Fibroblast of skin of right biceps (primary cell): ENCODE data around the gene IFT27.
"Not testable (repeated sequence)": the region's sequence is repeated elsewhere in the genome, so short reads cannot be mapped to it uniquely, and the experiment has no call there.

Experiments used
- DNase-seq: peaks from one replicate; pipeline ENCODE4 v3.0.0-alpha.2; 2013

The IFT27 gene

GRCh38 chr22:36741968-36742367 lies 34.0 kb downstream of the IFT27 start:
- DNase-seq: no peak

GRCh38 chr22:36741204-36741793 lies 34.6 kb downstream of the IFT27 start:
- peak; percentile 10 for DNase-seq

- DNase-seq: no peak
Measured at GRCh38 chr22:36740716-36741115, 35.2 kb downstream of the IFT27 start.

- DNase-seq: no peak
Measured at GRCh38 chr22:36739185-36739584, 36.7 kb downstream of the IFT27 start.

- no peak for DNase-seq
Measured at GRCh38 chr22:36738416-36739020, 37.4 kb downstream of the IFT27 start.

GRCh38 chr22:36737776-36738175 lies 38.1 kb downstream of the IFT27 start:
- DNase-seq: no peak

GRCh38 chr22:36736701-36737320 lies 39.1 kb downstream of the IFT27 start:
- no peak for DNase-seq

- peak; percentile 23 for DNase-seq
Measured at GRCh38 chr22:36734171-36735058, 41.5 kb downstream of the IFT27 start.

GRCh38 chr22:36733271-36733670 lies 42.6 kb downstream of the IFT27 start:
- DNase-seq: no peak

- DNase-seq: no peak
Measured at GRCh38 chr22:36732609-36733008, 43.3 kb downstream of the IFT27 start.

GRCh38 chr22:36731916-36732315 lies 44.0 kb downstream of the IFT27 start:
- no peak for DNase-seq

- DNase-seq: not testable (repeated sequence)
Measured at GRCh38 chr22:36731321-36731720, 44.6 kb downstream of the IFT27 start.

- DNase-seq: no peak
Measured at GRCh38 chr22:36730176-36730858, 45.6 kb downstream of the IFT27 start.

GRCh38 chr22:36729321-36729720 lies 46.6 kb downstream of the IFT27 start:
- no peak for DNase-seq

GRCh38 chr22:36728505-36728904 lies 47.4 kb downstream of the IFT27 start:
- no peak for DNase-seq

- no peak for DNase-seq
Measured at GRCh38 chr22:36727927-36728488, 47.9 kb downstream of the IFT27 start.

GRCh38 chr22:36727110-36727509 lies 48.8 kb downstream of the IFT27 start:
- no peak for DNase-seq

GRCh38 chr22:36726007-36726380 lies 49.9 kb downstream of the IFT27 start:
- DNase-seq: no peak

GRCh38 chr22:36725366-36726006 lies 50.4 kb downstream of the IFT27 start:
- DNase-seq: no peak

- no peak for DNase-seq
Measured at GRCh38 chr22:36724836-36725235, 51.1 kb downstream of the IFT27 start.

GRCh38 chr22:36722055-36722454 lies 53.9 kb downstream of the IFT27 start:
- no peak for DNase-seq

- no peak for DNase-seq
Measured at GRCh38 chr22:36715647-36716046, 60.3 kb downstream of the IFT27 start.
